HEK293 (cell line): ENCODE data around the gene PRKG1.
A peak's percentile ranks its signal among the peaks of the same experiment; 100 is the strongest.

Source experiments
- CTCF ChIA-PET: fragments of 350-600 bp; formaldehyde crosslinking; extraction: SDS; loops from one replicate; lab custom pipeline; 2021; ENCODE audit warnings: antibody characterized with exemption; lab: Yijun Ruan, JAX
- POLR2A ChIA-PET: fragments of 300-600 bp; formaldehyde crosslinking; extraction: SDS; loops from one replicate; lab custom pipeline; 2020; ENCODE audit warnings: antibody characterized with exemption, inconsistent platforms; lab: Yijun Ruan, JAX
- H3K27ac ChIP-seq: fragments of 200-500 bp; sonication (Bioruptor generic); 2 replicates; pipeline ENCODE4 v1.5.1; 2014; ENCODE audit warnings: low read depth, low read length, control low read depth, inconsistent platforms; ENCODE audit errors: extremely low read depth
- H3K36me3 ChIP-seq, 2 experiments: fragments of 200-500 bp in 1 of 2; sonication (Bioruptor generic) in 1 of 2; 1 replicate in 1 of 2; 2 replicates in 1 of 2; pipeline ENCODE4 v1.5.1; 2014 to 2017; ENCODE audit warnings: inconsistent platforms in 2 of 2, low read length in 2 of 2; ENCODE audit not compliant: control insufficient read depth in 2 of 2, insufficient read depth in 1 of 2
- H3K4me1 ChIP-seq: fragments of 200-500 bp; sonication (Bioruptor generic); 2 replicates; pipeline ENCODE4 v1.5.1; 2014; ENCODE audit warnings: mild to moderate bottlenecking, low read length, inconsistent platforms; ENCODE audit not compliant: control insufficient read depth, insufficient read depth
- H3K4me3 ChIP-seq: 2 replicates; pipeline ENCODE4 v1.5.1; 2011; ENCODE audit warnings: low read depth, mild to moderate bottlenecking, control low read depth, low read length, moderate library complexity
- H3K9me3 ChIP-seq: fragments of 200-500 bp; sonication (Bioruptor generic); 2 replicates; pipeline ENCODE4 v1.5.1; 2014; ENCODE audit warnings: low read depth, low read length, inconsistent platforms; ENCODE audit not compliant: control insufficient read depth, insufficient read depth
- GFI1B ChIP-seq: fragments of 450-650 bp; formaldehyde crosslinking; IDR thresholded peaks from 2 replicates; pipeline ENCODE4 v1.5.1; 2016; ENCODE audit warnings: missing biosample characterization, missing genetic modification characterization
- GLI2 ChIP-seq: fragments of 450-650 bp; formaldehyde crosslinking; IDR thresholded peaks from 2 replicates; pipeline ENCODE4; 2017; ENCODE audit warnings: missing biosample characterization, missing genetic modification characterization, low read depth, borderline replicate concordance
- HOXC10 ChIP-seq: sonication (generic); formaldehyde crosslinking; IDR thresholded peaks from 2 replicates; pipeline ENCODE4 v1.8.1; 2023; ENCODE audit warnings: mild to moderate bottlenecking, missing genetic modification reagents
- HOXD13 ChIP-seq: sonication (generic); formaldehyde crosslinking; IDR thresholded peaks from 2 replicates; pipeline ENCODE4 v1.8.0; 2022; ENCODE audit warnings: missing genetic modification reagents, borderline replicate concordance
- KLF10 ChIP-seq: fragments of 450-650 bp; IDR thresholded peaks from 2 replicates; pipeline ENCODE4 v1.5.1; 2018; ENCODE audit warnings: missing biosample characterization, mild to moderate bottlenecking, missing genetic modification characterization
- KLF16 ChIP-seq: fragments of 450-650 bp; formaldehyde crosslinking; IDR thresholded peaks from 2 replicates; pipeline ENCODE4 v1.5.1; 2017; ENCODE audit warnings: missing biosample characterization, missing genetic modification characterization
- KLF17 ChIP-seq: fragments of 450-650 bp; formaldehyde crosslinking; IDR thresholded peaks from 2 replicates; pipeline ENCODE4 v1.5.1; 2016; ENCODE audit warnings: missing biosample characterization, missing genetic modification characterization
- KLF8 ChIP-seq: fragments of 450-650 bp; formaldehyde crosslinking; IDR thresholded peaks from 2 replicates; pipeline ENCODE4 v1.5.1; 2016; ENCODE audit warnings: missing biosample characterization, missing genetic modification characterization
- SETDB1 ChIP-seq: IDR thresholded peaks from one replicate; pipeline ENCODE4 v1.6.1; 2017; ENCODE audit warnings: mild to moderate bottlenecking, low read length, moderate library complexity, mixed read lengths; ENCODE audit not compliant: insufficient read length
- SP3 ChIP-seq: fragments of 450-650 bp; formaldehyde crosslinking; IDR thresholded peaks from 2 replicates; pipeline ENCODE4 v1.5.1; 2016; ENCODE audit warnings: missing biosample characterization, missing genetic modification characterization
- SP7 ChIP-seq: fragments of 450-650 bp; formaldehyde crosslinking; IDR thresholded peaks from 2 replicates; pipeline ENCODE4 v1.5.1; 2016; ENCODE audit warnings: missing biosample characterization, missing genetic modification characterization
- TCF7L2 ChIP-seq: IDR thresholded peaks from 2 replicates; pipeline ENCODE4 v1.6.1; 2011; ENCODE audit warnings: low read depth, mild to moderate bottlenecking, inconsistent platforms, low read length, moderate library complexity, borderline replicate concordance
- ZFP69B ChIP-seq: fragments of 450-650 bp; formaldehyde crosslinking; IDR thresholded peaks from 2 replicates; pipeline ENCODE4 v1.5.1; 2016; ENCODE audit warnings: missing biosample characterization, missing genetic modification characterization
- ZNF132 ChIP-seq: fragments of 450-650 bp; formaldehyde crosslinking; IDR thresholded peaks from 2 replicates; pipeline ENCODE4 v1.5.1; 2017; ENCODE audit warnings: missing biosample characterization, missing genetic modification characterization, borderline replicate concordance
- ZNF18 ChIP-seq: fragments of 450-650 bp; formaldehyde crosslinking; IDR thresholded peaks from 2 replicates; pipeline ENCODE4 v1.5.1; 2016; ENCODE audit warnings: missing biosample characterization, missing genetic modification characterization
- ZNF19 ChIP-seq: fragments of 450-650 bp; formaldehyde crosslinking; IDR thresholded peaks from 2 replicates; pipeline ENCODE4; 2016; ENCODE audit warnings: missing biosample characterization, missing genetic modification characterization, low read depth
- ZNF248 ChIP-seq: fragments of 450-650 bp; formaldehyde crosslinking; IDR thresholded peaks from 2 replicates; pipeline ENCODE4 v1.5.1; 2017; ENCODE audit warnings: missing biosample characterization, missing genetic modification characterization
- ZNF266 ChIP-seq: fragments of 450-650 bp; formaldehyde crosslinking; IDR thresholded peaks from 2 replicates; pipeline ENCODE4 v1.5.1; 2016; ENCODE audit warnings: missing biosample characterization, missing genetic modification characterization, low read depth
- ZNF335 ChIP-seq: fragments of 450-650 bp; formaldehyde crosslinking; conservative IDR thresholded peaks from 2 replicates; pipeline ENCODE4 v1.5.1; 2016; ENCODE audit warnings: missing biosample characterization, missing genetic modification characterization
- ZNF423 ChIP-seq: fragments of 450-650 bp; formaldehyde crosslinking; IDR thresholded peaks from 2 replicates; pipeline ENCODE4 v1.5.1; 2016; ENCODE audit warnings: missing biosample characterization, missing genetic modification characterization
- ZNF426 ChIP-seq: fragments of 450-650 bp; formaldehyde crosslinking; IDR thresholded peaks from 2 replicates; pipeline ENCODE4 v1.5.1; 2017; ENCODE audit warnings: missing biosample characterization, missing genetic modification characterization, mild to moderate bottlenecking, inconsistent platforms, moderate library complexity
- ZNF473 ChIP-seq: fragments of 450-650 bp; formaldehyde crosslinking; IDR thresholded peaks from 2 replicates; pipeline ENCODE4 v1.5.1; 2017; ENCODE audit warnings: missing biosample characterization, missing genetic modification characterization
- ZNF530 ChIP-seq: fragments of 450-650 bp; formaldehyde crosslinking; IDR thresholded peaks from 2 replicates; pipeline ENCODE4 v1.5.1; 2016; ENCODE audit warnings: low read depth, missing biosample characterization, missing genetic modification characterization
- ZNF544 ChIP-seq: fragments of 450-650 bp; formaldehyde crosslinking; IDR thresholded peaks from 2 replicates; pipeline ENCODE4 v1.5.0; 2017; ENCODE audit warnings: missing biosample characterization, missing genetic modification characterization
- ZNF561 ChIP-seq: fragments of 450-650 bp; IDR thresholded peaks from 2 replicates; pipeline ENCODE4 v1.5.1; 2018; ENCODE audit warnings: missing biosample characterization, missing genetic modification characterization, borderline replicate concordance
- ZNF670 ChIP-seq: fragments of 450-650 bp; formaldehyde crosslinking; IDR thresholded peaks from 2 replicates; pipeline ENCODE4 v1.5.1; 2016; ENCODE audit warnings: missing biosample characterization, missing genetic modification characterization, low read depth
- ZNF768 ChIP-seq: fragments of 450-650 bp; formaldehyde crosslinking; IDR thresholded peaks from 2 replicates; pipeline ENCODE4 v1.5.1; 2018; ENCODE audit warnings: missing biosample characterization, mild to moderate bottlenecking, missing genetic modification characterization
- ZNF777 ChIP-seq: fragments of 450-650 bp; formaldehyde crosslinking; IDR thresholded peaks from 2 replicates; pipeline ENCODE4 v1.5.1; 2017; ENCODE audit warnings: missing biosample characterization, missing genetic modification characterization, borderline replicate concordance
- TF ChIP-seq, protein P1 (sequence below): fragments of 450-650 bp; formaldehyde crosslinking; IDR thresholded peaks from 2 replicates; pipeline ENCODE4 v1.5.1; 2016; ENCODE audit warnings: missing biosample characterization, missing genetic modification characterization

Gene PRKG1

DNA sequence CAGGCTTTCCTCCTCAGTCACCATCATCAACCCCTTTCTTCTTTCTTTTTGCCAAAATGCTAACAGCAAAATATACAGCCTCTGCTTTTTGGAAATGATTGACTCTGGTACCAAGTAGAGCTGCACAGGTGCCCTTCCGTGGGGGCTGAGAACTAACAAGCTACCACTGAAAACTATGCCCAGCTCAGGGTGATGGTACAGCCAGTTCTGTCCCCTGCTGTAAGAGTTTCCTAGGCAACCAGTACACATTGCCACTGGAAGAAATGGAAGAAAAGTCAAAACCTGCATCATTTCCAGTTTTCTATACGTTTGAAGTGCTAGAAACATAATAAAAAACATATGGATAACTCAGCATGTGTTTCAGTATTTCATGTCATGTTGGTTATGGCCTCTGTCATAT, 297.5 kb downstream of the PRKG1 start:
- Histone ChIP-seq H3K9me3 (no peaks in the 10 kb centered on the region), H3K4me3 (no peak overlapping the region), H3K4me1 (peaks cover 3% of the 10 kb centered on the region; the same call in 1 of the 2 replicates), H3K27ac (no peak overlapping the region), H3K36me3 (no peaks in the 10 kb centered on the region)
- TF ChIP-seq ZNF777 (tag by site-specific recombination), result no peak
- TF ChIP-seq ZNF423 (tag by site-specific recombination), result no peak
- TF ChIP-seq GLI2, result no peak
- TF ChIP-seq SP7, result no peak
- no peak for TF ChIP-seq ZNF132
- TF ChIP-seq ZNF544 (tag by site-specific recombination), result no peak
- TF ChIP-seq ZNF248, result no peak
- no peak for TF ChIP-seq ZNF561 (tag by site-specific recombination)
- ChIA-PET CTCF (no interaction called here), POLR2A (no interaction called here)

- H3K36me3 ChIP-seq, result no peaks in the 10 kb centered on the region
- no peaks in the 10 kb centered on the region; the same call in 1 of the 2 replicates for H3K4me1 ChIP-seq
- ChIA-PET POLR2A (no interaction called here), CTCF (no interaction called here)
- H3K4me3 ChIP-seq, result no peak overlapping the region
- H3K27ac ChIP-seq, result no peak overlapping the region
- H3K9me3 ChIP-seq, result no peaks in the 10 kb centered on the region
- no peak for TF ChIP-seq KLF8 (tag by site-specific recombination)
- no peak for TF ChIP-seq ZNF530 (tag by site-specific recombination)
- no peak for TF ChIP-seq KLF10
- no peak for TF ChIP-seq ZNF426 (tag by site-specific recombination)
- no peak for TF ChIP-seq SP3
- peak; percentile 66; the same call in 1 of the 2 replicates for TF ChIP-seq TCF7L2
- no peak for TF ChIP-seq ZNF266
- TF ChIP-seq, all 188 proteins: peak for 1
These were observed 301.5 kb downstream of the PRKG1 start for GRCh38 chr10:51375790-51376189.

- no peaks in the 10 kb centered on the region for H3K9me3 ChIP-seq
- no peak overlapping the region for H3K27ac ChIP-seq
- ChIA-PET CTCF (interaction anchor here (0.8 to 1.0 kb wide), 2 partner anchors 12 to 125 kb away, joined by 4 to 5 read pairs; no protein-coding TSS in a partner anchor), POLR2A (no interaction called here)
- no peaks in the 10 kb centered on the region for H3K36me3 ChIP-seq
- H3K4me1 ChIP-seq, result no peaks in the 10 kb centered on the region; the same call in 1 of the 2 replicates
- H3K4me3 ChIP-seq, result no peak overlapping the region
- TF ChIP-seq ZNF473 (tag by site-specific recombination), result no peak
- no peak for TF ChIP-seq HOXD13 (CRISPR knock-in tag)
- no peak for TF ChIP-seq ZNF335 (tag by site-specific recombination)
- no peak for TF ChIP-seq GFI1B (tag by site-specific recombination)
- no peak for TF ChIP-seq ZFP69B (tag by site-specific recombination)
- no peak for TF ChIP-seq ZNF768 (tag by site-specific recombination)
- TF ChIP-seq GLI2, result no peak
- TF ChIP-seq ZNF670 (tag by site-specific recombination), result no peak
- no peak for TF ChIP-seq SETDB1
- no peak for TF ChIP-seq ZNF18 (tag by site-specific recombination)
- TF ChIP-seq HOXC10 (CRISPR knock-in tag), result no peak
- TF ChIP-seq ZNF19, result no peak
- TF ChIP-seq KLF17 (tag by site-specific recombination), result no peak
- TF ChIP-seq, protein P1, sequence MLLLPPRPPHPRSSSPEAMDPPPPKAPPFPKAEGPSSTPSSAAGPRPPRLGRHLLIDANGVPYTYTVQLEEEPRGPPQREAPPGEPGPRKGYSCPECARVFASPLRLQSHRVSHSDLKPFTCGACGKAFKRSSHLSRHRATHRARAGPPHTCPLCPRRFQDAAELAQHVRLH (tag by site-specific recombination), result no peak
- no peak for TF ChIP-seq KLF16 (tag by site-specific recombination)
These were observed 303.0 kb downstream of the PRKG1 start for GRCh38 chr10:51377070-51377931.
